ENCODE measurements around the gene LDAH. TPM values are rescaled to one million over a fixed set of nuclear protein-coding genes. Genes with fewer than 3 reads are reported as not detected.
"Not testable (repeated sequence)": the region's sequence is repeated elsewhere in the genome, so short reads cannot be mapped to it uniquely, and the experiment has no call there.

Gene LDAH
- total RNA-seq, 2 experiments from 2014 or later = 28.7 to 37.0 TPM

- POLR2A ChIA-PET = no interaction called here
- Mint-ChIP-seq H3K9me3 (no peaks in the 10 kb centered on the region), H3K27ac (no peak overlapping the region), H3K27me3 (no peaks in the 10 kb centered on the region), H3K4me1 (no peaks in the 10 kb centered on the region), H3K4me3 (no peak overlapping the region), H3K36me3 (ENCODE audit: low read depth) (peaks cover 25% of the 10 kb centered on the region)
- DNase-seq = no peak
- CTCF ChIA-PET = interaction anchor here (1.0 kb wide), 1 partner anchor 77 kb away, joined by 3 read pairs; the partner anchor contains the start of gene HS1BP3
Observed at GRCh38 chr2:20728114-20728758, 94.7 kb downstream of the LDAH start.

GRCh38 chr2:20726913-20727312 lies 96.0 kb downstream of the LDAH start:
- H3K4me1 Mint-ChIP-seq = no peaks in the 10 kb centered on the region
- H3K4me3 Mint-ChIP-seq = no peak overlapping the region
- POLR2A ChIA-PET = no interaction called here
- no peak for DNase-seq
- H3K9me3 Mint-ChIP-seq = no peaks in the 10 kb centered on the region
- peaks cover 28% of the 10 kb centered on the region for H3K36me3 Mint-ChIP-seq (ENCODE audit: low read depth)
- H3K27ac Mint-ChIP-seq = no peak overlapping the region
- H3K27me3 Mint-ChIP-seq = no peaks in the 10 kb centered on the region
- CTCF ChIA-PET = no interaction called here

GRCh38 chr2:20725782-20726181 lies 97.1 kb downstream of the LDAH start:
- no peaks in the 10 kb centered on the region for H3K4me1 Mint-ChIP-seq
- no peaks in the 10 kb centered on the region for H3K27me3 Mint-ChIP-seq
- CTCF ChIA-PET = interaction anchor here (0.5 to 0.6 kb wide), 2 partner anchors 19 to 473 kb away, joined by 3 to 4 read pairs; no protein-coding TSS in a partner anchor
- H3K27ac Mint-ChIP-seq = no peak overlapping the region
- H3K9me3 Mint-ChIP-seq = no peaks in the 10 kb centered on the region
- no peak for DNase-seq
- no peak overlapping the region for H3K4me3 Mint-ChIP-seq
- POLR2A ChIA-PET = no interaction called here
- H3K36me3 Mint-ChIP-seq (ENCODE audit: low read depth) = peaks cover 24% of the 10 kb centered on the region

GRCh38 chr2:20724500-20725053 lies 98.3 kb downstream of the LDAH start:
- no peak overlapping the region for H3K27ac Mint-ChIP-seq
- no peaks in the 10 kb centered on the region for H3K4me1 Mint-ChIP-seq
- ChIA-PET CTCF (interaction anchor here (1.4 kb wide), 1 partner anchor 25 kb away, joined by 3 read pairs; no protein-coding TSS in a partner anchor), POLR2A (no interaction called here)
- no peak for DNase-seq
- no peak overlapping the region for H3K4me3 Mint-ChIP-seq
- H3K27me3 Mint-ChIP-seq = no peaks in the 10 kb centered on the region
- H3K9me3 Mint-ChIP-seq = no peaks in the 10 kb centered on the region
- H3K36me3 Mint-ChIP-seq (ENCODE audit: low read depth) = peaks cover 24% of the 10 kb centered on the region

- no peak for DNase-seq
- Mint-ChIP-seq H3K4me3 (no peak overlapping the region), H3K27ac (no peak overlapping the region), H3K27me3 (no peaks in the 10 kb centered on the region), H3K36me3 (ENCODE audit: low read depth) (peaks cover 24% of the 10 kb centered on the region), H3K4me1 (no peaks in the 10 kb centered on the region), H3K9me3 (no peaks in the 10 kb centered on the region)
- ChIA-PET CTCF (interaction anchor here (1.4 kb wide), 1 partner anchor 24 kb away, joined by 3 read pairs; no protein-coding TSS in a partner anchor), POLR2A (no interaction called here)
Observed at GRCh38 chr2:20723543-20723942, 99.4 kb downstream of the LDAH start.

- Mint-ChIP-seq H3K9me3 (peaks cover 8% of the 10 kb centered on the region), H3K36me3 (ENCODE audit: low read depth) (peaks cover 29% of the 10 kb centered on the region), H3K27ac (no peak overlapping the region), H3K4me3 (no peak overlapping the region), H3K4me1 (no peaks in the 10 kb centered on the region), H3K27me3 (no peaks in the 10 kb centered on the region)
- DNase-seq = no peak
- ChIA-PET POLR2A (no interaction called here), CTCF (no interaction called here)
Observed at GRCh38 chr2:20722592-20723240, 100.2 kb downstream of the LDAH start.

- Mint-ChIP-seq H3K36me3 (ENCODE audit: low read depth) (peaks cover 22% of the 10 kb centered on the region), H3K4me1 (no peaks in the 10 kb centered on the region), H3K27me3 (no peaks in the 10 kb centered on the region), H3K27ac (no peak overlapping the region), H3K9me3 (peaks cover 10% of the 10 kb centered on the region), H3K4me3 (no peak overlapping the region)
- POLR2A ChIA-PET = no interaction called here
- CTCF ChIA-PET = no interaction called here
- DNase-seq = no peak
Observed at GRCh38 chr2:20717641-20718040, 105.3 kb downstream of the LDAH start.

GRCh38 chr2:20716164-20716563 lies 106.7 kb downstream of the LDAH start:
- CTCF ChIA-PET, H3K9me3 Mint-ChIP-seq, DNase-seq, H3K4me1 Mint-ChIP-seq, H3K27me3 Mint-ChIP-seq, H3K4me3 Mint-ChIP-seq, H3K27ac Mint-ChIP-seq, POLR2A ChIA-PET: not testable (repeated sequence)
- H3K36me3 Mint-ChIP-seq (ENCODE audit: low read depth) = peaks cover 23% of the 10 kb centered on the region

GRCh38 chr2:20714412-20714811 lies 108.5 kb downstream of the LDAH start:
- H3K36me3 Mint-ChIP-seq (ENCODE audit: low read depth) = peaks cover 28% of the 10 kb centered on the region
- H3K27me3 Mint-ChIP-seq, H3K4me1 Mint-ChIP-seq, CTCF ChIA-PET, H3K4me3 Mint-ChIP-seq, POLR2A ChIA-PET, H3K27ac Mint-ChIP-seq, H3K9me3 Mint-ChIP-seq, DNase-seq: not testable (repeated sequence)

- POLR2A ChIA-PET, DNase-seq, CTCF ChIA-PET, H3K4me1 Mint-ChIP-seq, H3K27ac Mint-ChIP-seq, H3K27me3 Mint-ChIP-seq, H3K4me3 Mint-ChIP-seq, H3K9me3 Mint-ChIP-seq: not testable (repeated sequence)
- peaks cover 28% of the 10 kb centered on the region for H3K36me3 Mint-ChIP-seq (ENCODE audit: low read depth)
Observed at GRCh38 chr2:20713585-20713984, 109.3 kb downstream of the LDAH start.

GRCh38 chr2:20711641-20712040 lies 111.3 kb downstream of the LDAH start:
- H3K27me3 Mint-ChIP-seq, H3K4me1 Mint-ChIP-seq, H3K4me3 Mint-ChIP-seq, H3K9me3 Mint-ChIP-seq, POLR2A ChIA-PET, H3K27ac Mint-ChIP-seq, CTCF ChIA-PET, DNase-seq: not testable (repeated sequence)
- H3K36me3 Mint-ChIP-seq (ENCODE audit: low read depth) = peaks cover 18% of the 10 kb centered on the region

GRCh38 chr2:20707601-20708000 lies 115.3 kb downstream of the LDAH start:
- CTCF ChIA-PET = interaction anchor here (1.1 kb wide), 1 partner anchor 255 kb away, joined by 3 read pairs; no protein-coding TSS in a partner anchor
- H3K27me3 Mint-ChIP-seq = no peaks in the 10 kb centered on the region
- H3K4me1 Mint-ChIP-seq = no peaks in the 10 kb centered on the region
- no peak for DNase-seq
- no peak overlapping the region for H3K27ac Mint-ChIP-seq
- H3K36me3 Mint-ChIP-seq (ENCODE audit: low read depth) = peaks cover 12% of the 10 kb centered on the region
- no peaks in the 10 kb centered on the region for H3K9me3 Mint-ChIP-seq
- POLR2A ChIA-PET = no interaction called here
- H3K4me3 Mint-ChIP-seq = no peak overlapping the region

GRCh38 chr2:20706786-20707185 lies 116.1 kb downstream of the LDAH start:
- H3K4me3 Mint-ChIP-seq = no peak overlapping the region

More at GRCh38 chr2:20706786-20707185, 116.1 kb downstream of the LDAH start:
- ChIA-PET POLR2A (no interaction called here), CTCF (interaction anchor here (0.5 to 1.1 kb wide), 4 partner anchors 19 to 256 kb away, joined by 3 read pairs; partner anchors contain the start of gene HS1BP3)
- Mint-ChIP-seq H3K9me3 (no peaks in the 10 kb centered on the region), H3K27ac (no peak overlapping the region), H3K4me1 (no peaks in the 10 kb centered on the region), H3K27me3 (no peaks in the 10 kb centered on the region), H3K36me3 (ENCODE audit: low read depth) (peaks cover 11% of the 10 kb centered on the region)
- no peak for DNase-seq
